ENCODE data around the gene LGALS3BP.
"Not testable (repeated sequence)": the region's sequence is repeated elsewhere in the genome, so short reads cannot be mapped to it uniquely, and the experiment has no call there.

Gene LGALS3BP, protein sequence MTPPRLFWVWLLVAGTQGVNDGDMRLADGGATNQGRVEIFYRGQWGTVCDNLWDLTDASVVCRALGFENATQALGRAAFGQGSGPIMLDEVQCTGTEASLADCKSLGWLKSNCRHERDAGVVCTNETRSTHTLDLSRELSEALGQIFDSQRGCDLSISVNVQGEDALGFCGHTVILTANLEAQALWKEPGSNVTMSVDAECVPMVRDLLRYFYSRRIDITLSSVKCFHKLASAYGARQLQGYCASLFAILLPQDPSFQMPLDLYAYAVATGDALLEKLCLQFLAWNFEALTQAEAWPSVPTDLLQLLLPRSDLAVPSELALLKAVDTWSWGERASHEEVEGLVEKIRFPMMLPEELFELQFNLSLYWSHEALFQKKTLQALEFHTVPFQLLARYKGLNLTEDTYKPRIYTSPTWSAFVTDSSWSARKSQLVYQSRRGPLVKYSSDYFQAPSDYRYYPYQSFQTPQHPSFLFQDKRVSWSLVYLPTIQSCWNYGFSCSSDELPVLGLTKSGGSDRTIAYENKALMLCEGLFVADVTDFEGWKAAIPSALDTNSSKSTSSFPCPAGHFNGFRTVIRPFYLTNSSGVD

DNA sequence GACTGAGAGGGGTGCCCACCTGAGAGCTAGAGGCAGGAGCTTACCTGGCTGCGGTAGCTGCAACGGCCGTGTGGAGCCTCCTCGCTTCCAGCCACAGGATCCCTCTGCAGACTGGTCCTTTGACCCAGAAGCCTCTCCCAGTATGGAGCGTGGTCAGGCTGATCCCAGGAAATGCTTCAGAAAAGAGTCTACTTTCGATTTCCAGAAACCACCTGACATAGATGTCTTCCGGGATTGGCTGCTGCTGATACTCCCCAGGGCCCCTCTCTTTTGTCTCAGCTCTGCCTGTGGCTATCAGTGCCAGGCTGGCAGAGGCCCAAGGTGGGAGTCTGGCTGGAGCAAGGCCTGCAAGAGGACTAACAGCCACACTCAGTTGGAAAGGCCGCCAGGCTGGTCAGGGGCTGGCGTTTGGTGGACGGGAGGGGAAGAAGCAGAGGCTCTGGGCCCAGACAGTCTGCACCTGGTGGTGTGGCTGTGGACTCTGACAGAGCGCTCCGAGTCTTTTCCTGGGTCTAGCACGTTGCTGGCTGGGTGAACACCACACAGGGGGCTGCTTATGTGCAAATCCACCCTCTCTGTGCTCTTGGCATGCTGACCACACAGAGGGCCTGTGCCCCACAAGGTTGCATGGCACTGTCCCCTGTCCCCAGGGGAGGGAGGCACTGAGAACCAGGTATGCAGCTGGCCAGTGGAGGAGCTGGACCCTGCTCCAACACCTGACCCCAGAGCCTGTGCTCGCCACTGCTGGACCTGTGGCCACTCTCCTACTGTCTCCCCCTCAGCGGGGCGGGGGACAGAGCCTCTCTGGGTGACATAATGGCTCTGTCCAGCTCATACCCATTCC, at the start of gene LGALS3BP:
Gene LGALS3BP (minus strand): TSS at position 144 of the 844 bp plus-strand sequence. CDS start 2,732 bp downstream, outside the sequence.
- DNase-seq: no peak

DNA sequence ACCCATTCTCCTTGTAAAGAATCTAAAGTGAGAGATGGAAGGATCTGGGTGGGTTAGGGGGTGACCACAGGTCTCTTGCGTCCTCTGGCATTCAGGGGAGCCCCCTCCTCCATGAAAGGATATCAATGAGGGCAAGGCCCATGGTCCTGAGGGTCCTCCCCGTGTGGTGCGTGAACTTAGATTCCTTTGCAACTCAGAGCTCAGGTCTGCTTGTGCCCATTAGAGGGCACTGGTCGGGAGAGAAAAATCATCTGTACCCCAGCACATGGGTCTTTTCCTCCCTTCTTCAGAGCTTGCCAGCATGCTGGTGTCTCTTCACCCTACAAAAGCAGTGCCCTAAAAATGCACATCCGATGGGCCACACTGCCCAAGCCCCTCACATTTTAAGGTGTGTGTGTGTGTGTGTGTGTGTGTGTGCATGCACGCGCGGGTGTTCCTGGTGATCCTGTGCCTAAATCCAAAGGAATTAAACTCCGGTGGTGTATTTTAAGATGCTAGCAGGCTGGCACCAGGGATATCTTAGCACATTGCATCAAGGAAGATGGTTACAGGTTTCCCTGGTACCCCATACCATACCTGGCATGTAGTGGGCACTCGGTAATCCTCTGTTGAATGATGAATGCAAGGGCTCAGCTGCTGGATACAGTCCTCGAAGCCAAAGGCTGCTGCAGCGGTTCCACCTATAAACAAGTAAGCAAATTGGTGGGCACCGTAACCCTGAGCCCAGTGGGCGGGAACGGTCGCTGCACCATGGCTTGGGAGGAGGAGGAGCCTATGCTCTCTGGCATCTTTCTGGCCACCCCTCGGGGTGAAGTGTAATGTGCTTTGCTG, 49.0 kb upstream of the LGALS3BP start:
- DNase-seq: no peak

DNA sequence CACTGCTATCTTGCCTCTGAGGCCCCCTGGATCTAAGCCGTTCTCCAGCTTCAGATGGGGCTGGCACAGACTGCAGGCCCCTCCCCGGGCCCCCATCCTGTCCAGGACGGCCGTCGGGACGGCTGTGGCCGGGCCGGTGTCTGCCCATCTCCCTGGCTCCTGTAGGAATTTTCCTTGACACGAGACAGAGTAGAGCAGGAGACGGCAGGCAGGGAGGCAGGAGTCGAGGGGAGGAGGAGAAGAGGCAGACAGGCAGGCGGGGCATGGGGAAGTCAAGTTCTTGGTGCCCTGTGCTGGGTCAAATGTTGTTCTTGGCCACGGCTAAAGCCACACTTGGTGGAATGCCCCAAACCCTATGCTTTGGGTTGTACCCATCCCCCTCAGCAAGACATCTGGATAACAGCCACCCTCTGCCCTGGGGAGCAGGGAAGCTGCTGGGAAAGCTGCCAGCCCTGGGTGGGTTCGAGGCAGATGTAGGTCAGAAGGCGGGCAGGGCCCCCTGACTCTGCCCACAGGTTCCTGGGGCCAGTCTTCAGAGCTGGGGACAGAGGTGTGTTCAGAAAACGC, 48.3 kb upstream of the LGALS3BP start:
- no peak for DNase-seq

DNA sequence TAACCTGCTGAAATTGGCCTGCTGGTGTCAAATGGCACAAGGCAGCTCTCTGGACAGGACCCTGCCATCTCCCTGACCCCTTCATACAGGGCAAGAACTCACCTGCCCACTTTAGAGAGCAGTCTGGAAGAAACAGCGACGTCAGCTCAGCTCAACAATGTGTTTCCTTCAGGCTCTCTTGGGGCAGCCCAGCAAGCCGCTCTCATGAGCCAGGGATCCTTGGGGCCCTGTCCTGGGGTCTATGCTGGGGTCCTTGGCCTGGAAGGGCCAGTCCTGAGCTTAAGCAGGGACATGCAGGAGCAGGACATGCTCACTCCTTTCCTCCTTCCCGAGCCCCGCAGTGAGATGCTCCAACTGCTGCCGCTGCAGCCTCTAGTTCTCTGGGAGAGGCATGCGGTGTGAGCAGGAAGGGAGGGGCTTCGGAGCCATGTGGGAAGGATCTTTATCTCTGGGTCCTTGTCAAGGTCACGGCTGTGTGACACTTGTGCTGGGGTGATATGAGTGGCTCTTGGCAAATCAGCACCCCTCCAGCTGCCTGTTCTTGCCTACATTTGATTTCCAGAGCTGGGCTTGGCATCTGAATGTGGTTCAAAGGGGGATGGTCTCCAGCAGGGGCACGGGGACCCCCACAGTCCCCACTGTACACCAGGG, 47.7 kb upstream of the LGALS3BP start:
- DNase-seq: no peak

GRCh38 chr17:79026376-79027273, 46.9 kb upstream of the LGALS3BP start:
- no peak for DNase-seq

DNA sequence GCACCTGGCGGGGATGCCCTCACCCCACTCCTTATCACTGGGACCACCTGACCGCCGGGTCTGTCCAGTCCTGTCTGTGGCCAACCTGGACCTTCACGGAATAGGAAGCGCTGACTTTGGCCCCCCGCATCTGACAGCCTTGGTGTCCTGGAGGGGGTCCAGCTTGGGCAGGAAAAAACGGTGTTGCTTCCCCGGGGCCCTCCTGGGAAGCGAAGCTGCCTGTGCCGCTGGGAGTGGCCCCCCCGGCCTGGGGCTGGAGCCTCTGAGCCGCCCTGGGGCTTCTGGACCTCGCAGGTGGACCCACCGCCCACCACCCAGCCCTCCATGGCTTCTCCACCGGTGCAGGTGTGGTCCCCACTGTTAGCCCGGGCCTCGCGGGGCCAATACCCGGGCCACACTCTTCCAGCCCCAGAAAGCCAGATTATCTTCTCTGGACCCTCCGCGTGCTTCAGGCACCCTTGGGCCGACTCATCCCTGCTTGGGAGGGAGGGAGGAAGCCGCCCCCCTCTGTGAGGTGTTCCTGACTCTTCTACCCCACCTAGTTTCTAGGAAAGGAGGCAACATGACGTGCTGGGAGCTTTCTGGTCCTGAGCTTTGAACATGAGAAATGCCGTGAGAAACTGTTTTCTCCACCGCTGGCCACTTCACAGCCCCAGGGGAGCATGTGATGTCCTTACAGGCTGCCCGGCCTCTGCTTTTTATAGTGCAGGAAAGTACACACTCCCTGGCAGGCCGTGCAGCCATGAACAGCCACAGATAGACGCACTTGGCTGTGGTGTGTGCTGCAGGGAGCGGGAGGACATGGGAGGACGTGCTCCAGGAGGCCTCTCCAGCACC, 45.4 kb upstream of the LGALS3BP start:
- no peak for DNase-seq

DNA sequence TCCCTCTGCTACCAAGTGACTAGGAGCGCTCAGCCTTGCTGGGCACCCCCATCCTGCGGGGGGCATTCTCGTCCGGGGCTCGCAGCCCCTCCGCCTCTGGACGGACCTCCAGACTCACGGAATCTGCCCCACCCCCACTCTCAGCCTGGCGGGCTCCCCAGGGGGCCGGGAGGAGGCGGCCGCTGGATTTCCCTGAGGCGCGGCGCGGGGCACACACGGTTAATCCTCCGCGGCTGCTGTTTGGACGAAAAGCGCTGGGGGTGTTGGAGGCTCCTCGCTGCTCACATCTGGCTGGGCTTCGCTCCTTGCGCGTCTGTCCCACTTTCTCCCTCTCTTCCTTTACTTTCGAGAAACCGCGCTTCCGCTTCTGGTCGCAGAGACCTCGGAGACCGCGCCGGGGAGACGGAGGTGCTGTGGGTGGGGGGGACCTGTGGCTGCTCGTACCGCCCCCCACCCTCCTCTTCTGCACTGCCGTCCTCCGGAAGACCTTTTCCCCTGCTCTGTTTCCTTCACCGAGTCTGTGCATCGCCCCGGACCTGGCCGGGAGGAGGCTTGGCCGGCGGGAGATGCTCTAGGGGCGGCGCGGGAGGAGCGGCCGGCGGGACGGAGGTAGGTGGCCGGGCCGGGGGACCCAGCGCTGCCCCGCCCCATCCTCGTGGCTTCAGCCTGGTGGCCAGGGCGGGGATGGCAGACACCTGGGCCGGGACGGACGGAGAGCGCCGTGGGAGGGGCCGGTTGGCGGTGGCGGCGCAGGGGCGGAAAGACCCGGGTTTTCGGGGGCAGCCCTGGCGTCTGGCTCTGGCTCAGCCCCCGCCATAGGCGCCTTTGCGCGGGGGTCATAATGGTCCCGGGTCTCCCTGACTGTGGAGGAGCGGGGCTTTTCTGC, 44.4 kb upstream of the LGALS3BP start, which contains the start of gene C1QTNF1:
Gene C1QTNF1 (plus strand): TSS at position 284 of the 886 bp plus-strand sequence. CDS start 19,800 bp downstream, outside the sequence.
- no peak for DNase-seq

DNA sequence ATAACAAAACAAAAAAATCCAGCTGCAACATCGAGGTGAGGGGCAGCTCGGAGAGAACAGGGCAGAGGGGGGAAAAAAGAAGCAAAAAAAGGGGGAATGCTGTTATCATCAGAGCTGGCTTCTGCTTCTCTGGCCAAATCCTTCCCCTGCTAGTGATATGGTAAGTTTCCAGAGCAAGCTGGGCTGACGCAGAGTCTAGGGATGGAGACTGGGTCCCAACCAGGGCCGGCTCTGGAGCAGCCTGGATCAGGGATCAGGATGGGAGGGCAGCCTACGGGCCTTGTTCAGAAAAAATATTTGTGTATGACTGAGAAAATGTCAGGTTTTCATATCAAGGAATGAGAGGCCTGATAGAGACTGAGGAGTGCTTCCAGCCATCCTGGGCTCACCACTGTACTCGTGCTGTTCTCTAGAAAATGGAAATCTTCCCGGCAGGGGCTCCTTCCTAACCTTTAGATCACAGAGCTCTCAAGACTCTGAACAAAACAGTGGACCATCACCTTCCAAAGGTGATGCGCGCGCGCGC, 43.5 kb upstream of the LGALS3BP start:
- DNase-seq: no peak

DNA sequence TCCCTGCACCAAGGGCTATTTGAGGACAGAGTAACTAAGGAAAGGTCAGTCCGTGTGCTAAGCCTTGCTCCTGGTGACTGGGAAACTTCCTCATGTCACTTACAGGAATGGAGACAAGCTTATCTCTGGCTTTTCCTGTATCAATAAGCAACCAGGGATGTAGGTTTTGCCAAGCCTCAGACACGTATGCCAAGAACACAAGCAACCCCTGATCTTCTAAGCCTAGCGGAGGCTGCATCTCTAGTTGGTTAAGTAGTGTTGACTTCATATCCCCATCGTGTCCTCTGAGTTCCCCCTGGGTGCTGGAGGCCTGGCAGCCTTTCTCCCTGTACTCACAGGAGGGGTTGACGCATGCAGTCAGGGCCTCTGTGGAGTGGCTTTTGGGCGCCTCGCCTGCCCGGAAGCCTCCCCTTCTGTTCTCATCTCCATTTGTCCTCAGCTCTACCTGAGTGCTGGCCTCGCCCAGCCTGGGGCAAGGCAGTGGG, 42.8 kb upstream of the LGALS3BP start:
- DNase-seq: no peak

GRCh38 chr17:79021929-79022328, 42.2 kb upstream of the LGALS3BP start:
- DNase-seq: not testable (repeated sequence)

DNA sequence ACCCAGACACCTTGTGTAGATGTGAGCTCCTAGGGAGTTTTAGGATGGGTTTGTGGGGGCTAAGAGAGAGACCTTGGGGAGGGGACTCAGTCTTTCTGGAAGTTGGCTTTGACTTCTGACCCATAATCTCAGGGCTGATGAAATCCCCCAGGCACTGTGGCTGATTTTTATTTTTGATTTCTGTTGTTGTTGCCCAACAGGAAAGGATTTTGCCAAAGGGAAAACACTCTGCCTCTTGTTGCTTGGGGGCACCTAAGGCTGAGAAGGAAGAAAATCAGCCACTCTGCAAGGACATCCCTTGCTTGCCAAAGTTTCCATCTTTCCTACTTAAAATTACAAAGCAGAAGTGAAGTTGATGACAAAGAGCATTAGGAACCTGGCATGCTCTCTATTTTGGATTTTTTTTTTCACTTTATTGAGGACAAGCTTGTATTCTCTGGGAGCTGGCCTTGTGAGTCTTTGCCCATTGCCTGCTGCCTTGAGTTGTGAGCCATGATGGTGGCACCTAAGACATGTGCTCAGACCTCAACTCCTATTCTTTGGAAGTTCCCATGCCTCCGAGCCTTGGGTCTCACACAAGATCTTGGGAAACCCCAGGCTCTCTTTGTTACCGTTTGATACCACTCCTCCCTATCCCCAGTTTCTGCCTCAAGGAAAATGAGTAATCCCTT, 41.0 kb upstream of the LGALS3BP start:
- DNase-seq: no peak

DNA sequence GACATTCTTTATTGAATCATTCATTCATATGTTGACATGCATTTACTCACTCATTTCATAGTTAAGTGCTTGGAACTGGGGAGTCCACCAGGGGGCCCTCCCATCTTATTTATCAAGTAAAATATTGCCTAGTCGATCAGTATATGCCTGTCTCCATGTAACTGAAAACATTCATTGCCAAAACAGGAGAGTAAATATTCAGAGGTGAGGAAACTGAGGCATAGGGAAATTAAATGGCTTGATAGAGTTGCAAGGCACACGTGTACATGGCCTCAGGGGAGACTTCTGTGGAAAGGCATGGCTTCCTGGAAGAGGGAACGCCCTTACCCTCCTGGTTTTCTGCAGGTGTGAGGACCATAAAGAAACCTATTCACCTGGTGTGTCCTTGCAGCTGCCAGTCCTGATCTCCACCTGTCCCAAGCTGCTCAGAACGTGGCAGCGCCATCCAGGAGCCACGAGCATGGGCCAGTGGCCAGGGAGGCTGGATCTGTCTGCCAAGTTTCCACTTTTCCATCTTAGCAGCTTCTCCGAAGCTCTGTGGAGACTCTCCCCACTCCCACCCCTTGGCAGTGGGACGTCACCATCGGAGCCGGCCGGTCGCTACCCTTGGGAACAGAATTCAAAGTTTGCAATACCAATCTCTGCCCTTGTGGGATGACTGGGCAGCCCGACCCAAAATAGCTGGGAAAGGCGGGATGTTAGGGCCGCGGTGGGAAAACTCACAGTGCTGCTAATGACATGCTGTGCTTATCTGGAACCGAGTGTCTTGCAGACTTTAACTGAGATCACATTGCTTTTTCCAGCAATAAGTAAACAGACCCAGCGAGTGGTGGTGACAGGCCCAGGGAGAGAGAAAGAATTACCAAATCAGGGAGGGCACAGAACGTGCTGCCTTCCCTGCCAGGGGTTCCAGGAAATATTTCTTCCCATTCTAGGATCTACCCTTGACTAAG, 40.2 kb upstream of the LGALS3BP start:
- DNase-seq: no peak

- no peak for DNase-seq
Observed at GRCh38 chr17:79019261-79019631, 39.5 kb upstream of the LGALS3BP start.

DNA sequence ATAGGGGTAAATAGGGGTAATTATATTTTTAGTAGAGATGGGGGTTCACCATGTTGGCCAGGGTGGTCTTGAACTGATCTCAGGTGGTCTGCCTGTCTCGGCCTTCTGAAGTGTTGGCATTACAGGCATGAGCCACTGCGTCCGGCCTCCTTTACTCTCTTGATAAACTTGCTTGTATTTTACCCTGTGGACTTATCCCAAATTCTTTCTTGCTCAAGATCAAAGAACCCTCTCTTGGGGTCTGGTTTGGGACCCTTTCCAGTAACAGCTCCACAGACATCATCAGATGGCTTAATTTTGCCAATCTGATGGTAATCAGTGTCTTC, 38.6 kb upstream of the LGALS3BP start:
- no peak for DNase-seq

- no peak for DNase-seq
Observed at GRCh38 chr17:79017546-79018369, 38.0 kb upstream of the LGALS3BP start.
